ENCODE results near the gene TERB1. TPM values are rescaled to one million over a fixed set of nuclear protein-coding genes. Genes with fewer than 3 reads are reported as not detected.

TERB1 gene
- not detected in 2 replicates for total RNA-seq

DNA sequence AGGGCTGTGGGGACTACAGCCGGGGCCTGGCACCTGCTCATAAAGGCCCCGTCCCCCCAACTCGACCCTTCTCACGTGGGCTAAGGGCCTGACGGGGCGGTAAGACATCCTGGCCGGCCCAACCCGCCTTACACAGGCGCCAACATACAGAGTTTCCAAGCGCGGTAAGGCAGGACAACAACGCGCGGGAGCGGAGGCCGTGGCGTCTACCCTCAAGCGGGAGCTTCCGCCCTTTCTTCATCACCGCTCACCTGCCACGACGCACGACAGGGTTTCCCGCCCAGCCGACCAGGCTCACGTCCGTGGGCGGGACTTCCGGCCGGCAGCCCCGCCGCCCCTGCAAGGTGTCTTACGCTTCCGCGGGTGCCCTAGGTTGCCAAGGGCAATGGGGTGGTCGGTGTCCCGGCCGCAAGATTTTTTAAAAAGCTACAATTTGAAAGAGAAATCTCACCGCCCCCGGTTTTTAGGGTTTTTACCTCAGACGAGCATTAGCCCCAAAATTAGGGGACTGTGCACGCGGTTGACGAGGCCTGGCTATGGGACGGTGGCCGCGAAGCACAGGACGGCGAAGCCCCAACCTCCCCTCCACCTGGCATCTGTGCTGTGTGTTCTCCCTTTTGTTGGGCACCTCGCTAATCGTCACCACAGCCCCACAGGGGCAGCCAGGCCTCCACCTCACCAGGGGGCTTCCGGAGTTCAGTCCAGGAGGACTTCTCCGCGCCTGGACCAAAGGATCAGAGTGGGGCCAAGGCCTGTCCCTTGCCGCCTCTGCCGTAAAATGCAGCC, at the start of gene TERB1:
Gene TERB1, minus strand, starts transcription at position 265 of the 786 bp plus-strand sequence. CDS start 4,786 bp downstream, outside the sequence.

DNA sequence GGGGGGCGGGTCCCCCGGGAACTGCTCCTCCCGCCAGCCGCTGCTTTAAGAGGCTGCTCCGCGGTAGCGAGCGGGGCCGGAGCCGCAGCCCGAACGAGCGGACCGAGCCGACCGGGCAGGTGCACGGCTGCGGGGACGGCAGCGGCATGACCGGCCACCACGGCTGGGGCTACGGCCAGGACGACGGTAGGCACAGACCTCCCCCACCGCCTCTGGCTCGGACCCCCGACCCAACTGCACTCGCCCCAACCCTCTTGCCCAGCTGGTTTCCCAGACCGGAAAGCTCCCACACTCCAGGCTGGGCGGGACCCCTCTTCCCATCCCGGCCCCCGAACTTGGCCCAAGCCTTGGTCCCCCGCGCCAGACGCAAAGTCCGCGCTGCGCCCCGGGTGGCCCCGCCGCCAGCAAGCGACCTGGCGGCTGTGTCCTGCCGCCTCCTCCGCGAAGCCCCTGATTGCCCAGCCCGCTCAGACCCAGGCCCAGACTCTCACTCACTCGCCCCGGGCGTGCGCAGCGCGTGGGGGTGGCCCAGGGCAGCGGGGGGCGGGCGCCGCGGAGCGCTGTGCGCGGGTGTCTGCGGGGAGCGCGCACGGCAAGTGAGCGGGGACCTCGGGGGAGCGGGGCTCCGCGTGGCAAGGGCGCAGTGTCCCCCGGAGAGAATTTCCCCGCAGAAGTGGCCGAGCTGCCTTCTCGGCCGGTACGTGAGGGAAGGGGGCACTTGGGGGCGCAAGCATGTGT, 43.1 kb upstream of the TERB1 start, which contains the start of gene CA7:
Gene CA7, plus strand, starts transcription at position 73 of the 738 bp plus-strand sequence. Its CDS starts 74 bp downstream, at position 147.

GRCh38 chr16:66830422-66831404, 29.3 kb upstream of the TERB1 start, which contains the start of gene NAE1:
Gene NAE1 (minus strand): TSS chr16:66830976. CDS start chr16:66830899, 77 bp downstream.

GRCh38 chr16:66751303-66751991, 49.9 kb downstream of the TERB1 start, which contains the start of gene DYNC1LI2:
Gene DYNC1LI2 (minus strand): TSS chr16:66751609. CDS start chr16:66751591, 18 bp downstream.

Other genes with a start within 250 kb of the TERB1 start
- 59.6 and 76.6 TPM in 2 replicates for gene CKLF, start 249.0 kb downstream of the TERB1 start, total RNA-seq
- gene CMTM1, start 235.1 kb downstream of the TERB1 start, total RNA-seq, result 0.89 and 2.0 TPM in 2 replicates
- 0.13 and 1.3 TPM in 2 replicates for gene CMTM2, start 222.1 kb downstream of the TERB1 start, total RNA-seq
- gene CMTM3, start 196.9 kb downstream of the TERB1 start, total RNA-seq, result 98.7 and 157 TPM in 2 replicates
- gene CMTM4, start 104.8 kb downstream of the TERB1 start, total RNA-seq, result 17.3 and 46.8 TPM in 2 replicates
- 53.8 and 54.1 TPM in 2 replicates for gene DYNC1LI2, start 50.0 kb downstream of the TERB1 start, total RNA-seq
- gene NAE1, start 29.4 kb upstream of the TERB1 start, total RNA-seq, result 20.4 and 58.3 TPM in 2 replicates
- not detected in 2 replicates for gene CA7, start 42.8 kb upstream of the TERB1 start, total RNA-seq
- gene PDP2, start 78.9 kb upstream of the TERB1 start, total RNA-seq, result 10.9 and 16.3 TPM in 2 replicates
- gene CDH16, start 117.3 kb upstream of the TERB1 start, total RNA-seq, result 0.49 and 71.2 TPM in 2 replicates
- gene RRAD, start 124.0 kb upstream of the TERB1 start, total RNA-seq, result 23.1 and 59.2 TPM in 2 replicates
- 136 and 158 TPM in 2 replicates for gene CIAO2B, start 132.8 kb upstream of the TERB1 start, total RNA-seq
- 17.1 and 54.3 TPM in 2 replicates for gene CES2, start 133.9 kb upstream of the TERB1 start, total RNA-seq
- gene CES3, start 159.7 kb upstream of the TERB1 start, total RNA-seq, result under 0.01 and 0.38 TPM in 2 replicates
- 0.98 and 2.4 TPM in 2 replicates for gene CES4A, start 187.0 kb upstream of the TERB1 start, total RNA-seq
- 27.5 and 70.4 TPM in 2 replicates for gene CBFB, start 227.6 kb upstream of the TERB1 start, total RNA-seq

Data from mesangial cell (primary cell).